ENCODE measurements around the gene MVB12B. TPM values are rescaled to one million over a fixed set of nuclear protein-coding genes. Genes with fewer than 3 reads are reported as not detected.

Gene MVB12B
- total RNA-seq, 1 donor from 2014 or later: 22.2 TPM

DNA sequence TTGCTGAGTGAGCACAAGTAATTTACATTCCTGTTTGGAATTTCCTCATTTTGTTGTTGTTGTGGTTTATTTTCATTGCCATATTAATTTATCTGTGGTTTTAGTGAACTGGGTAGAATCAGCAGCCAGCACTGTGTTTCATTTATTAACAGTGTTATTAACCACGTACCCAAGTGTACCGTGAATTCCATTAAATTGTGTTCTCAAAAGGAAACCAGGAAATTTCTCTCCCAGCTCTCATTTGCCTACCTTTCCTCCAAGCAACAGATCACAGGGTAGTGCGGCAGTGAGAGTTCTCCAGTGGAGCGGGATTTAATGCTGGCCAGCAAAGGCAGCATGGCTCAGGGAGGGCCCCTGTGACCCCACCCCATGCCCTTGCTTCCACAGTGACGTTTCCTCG is 54.6 kb downstream of the MVB12B start:
- no peak for DNase-seq (ENCODE audit: low spot score)

DNA sequence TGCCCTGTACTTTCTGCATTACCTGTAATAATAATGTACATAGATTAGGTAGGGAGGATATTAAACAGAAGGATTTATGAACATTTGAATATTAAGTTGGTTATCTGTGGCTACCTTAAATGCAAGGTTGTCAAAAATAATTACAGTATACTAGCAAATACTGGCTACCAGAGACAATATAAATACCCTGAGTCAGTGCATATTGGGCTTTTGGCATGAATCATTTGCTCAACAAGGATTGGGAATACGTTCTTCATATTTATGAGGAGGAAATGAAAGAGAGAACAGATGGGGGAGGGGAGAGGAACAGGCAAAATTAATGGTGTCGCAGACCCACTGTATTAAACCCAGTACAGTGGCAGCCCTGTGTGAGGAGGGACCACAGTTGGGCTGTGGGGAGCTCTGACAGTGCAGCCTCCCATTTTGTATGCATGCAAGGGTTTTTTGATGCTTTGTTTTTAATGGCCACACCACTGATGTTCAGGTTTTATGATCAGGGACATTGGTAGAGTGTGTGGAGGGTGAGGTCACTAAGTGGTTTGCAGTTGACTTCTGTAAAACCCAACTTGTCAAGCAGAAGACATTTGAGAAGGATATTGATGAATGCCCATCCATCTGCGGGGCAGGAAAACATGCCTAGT is 56.9 kb downstream of the MVB12B start:
- DNase-seq (ENCODE audit: low spot score): no peak

DNA sequence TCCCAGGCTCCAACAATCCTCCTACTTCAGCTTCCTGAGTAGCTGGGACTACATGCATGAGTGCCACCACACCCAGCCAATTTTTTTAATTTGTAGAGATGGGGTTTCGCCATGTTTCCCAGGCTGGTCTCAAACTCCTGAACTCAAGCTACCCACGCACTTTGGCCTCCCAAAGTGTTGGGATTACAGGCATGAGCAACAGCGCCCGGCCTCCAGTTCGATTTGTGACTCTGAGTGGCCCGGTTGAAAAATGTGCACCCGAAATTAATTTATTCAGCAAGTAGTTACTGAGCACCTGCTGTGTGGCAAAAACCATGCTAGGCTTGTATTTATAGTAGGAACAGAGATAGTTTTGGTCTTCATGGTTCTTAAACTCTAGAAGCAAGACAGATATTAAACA is 58.3 kb downstream of the MVB12B start:
- DNase-seq (ENCODE audit: low spot score): no peak

DNA sequence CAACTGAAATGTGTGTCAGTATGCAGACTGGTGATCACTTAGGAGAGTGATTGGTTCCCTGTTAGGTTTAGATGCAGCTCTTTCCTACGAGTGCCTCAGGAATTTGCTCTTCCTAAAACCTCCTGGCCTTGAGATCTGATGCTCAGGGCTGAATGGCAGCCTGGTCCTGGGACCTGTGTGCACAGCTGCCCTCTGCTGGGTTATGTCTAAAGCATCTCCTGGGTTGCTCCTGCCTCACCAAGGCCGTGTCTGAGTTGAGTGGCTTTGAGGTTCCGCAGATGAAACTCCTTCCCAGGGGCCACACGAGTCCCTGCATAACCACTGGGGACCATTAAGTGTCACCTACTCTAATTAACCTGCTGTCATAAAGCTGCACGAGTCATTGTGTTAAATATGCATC is 59.5 kb downstream of the MVB12B start:
- DNase-seq (ENCODE audit: low spot score): no peak

- no peak for DNase-seq (ENCODE audit: low spot score)
Observed at GRCh38 chr9:126386776-126387175, 60.1 kb downstream of the MVB12B start.

- DNase-seq (ENCODE audit: low spot score): no peak
Observed at GRCh38 chr9:126388964-126389708, 62.5 kb downstream of the MVB12B start.

- DNase-seq (ENCODE audit: low spot score): no peak
Observed at GRCh38 chr9:126389992-126390391, 63.4 kb downstream of the MVB12B start.

DNA sequence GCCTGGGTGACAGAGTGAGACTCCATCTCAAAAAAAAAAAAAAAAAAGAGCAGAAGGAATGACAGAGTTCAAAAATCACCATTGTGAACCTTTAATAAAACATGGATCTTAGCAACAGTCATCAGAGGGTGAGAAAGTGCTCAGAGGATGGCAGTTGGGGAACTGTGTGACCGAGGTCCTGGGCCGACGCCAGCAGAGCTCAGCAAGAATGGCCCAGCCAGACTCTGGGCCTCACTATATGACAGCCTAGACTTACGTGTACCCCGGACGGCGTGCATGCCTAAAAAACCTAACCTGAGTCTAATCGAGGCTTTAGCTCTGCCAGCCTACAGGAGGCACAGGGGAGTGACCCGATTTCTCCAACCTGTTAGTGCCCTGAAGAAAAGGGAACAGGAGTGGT is 64.3 kb downstream of the MVB12B start:
- no peak for DNase-seq (ENCODE audit: low spot score)

DNA sequence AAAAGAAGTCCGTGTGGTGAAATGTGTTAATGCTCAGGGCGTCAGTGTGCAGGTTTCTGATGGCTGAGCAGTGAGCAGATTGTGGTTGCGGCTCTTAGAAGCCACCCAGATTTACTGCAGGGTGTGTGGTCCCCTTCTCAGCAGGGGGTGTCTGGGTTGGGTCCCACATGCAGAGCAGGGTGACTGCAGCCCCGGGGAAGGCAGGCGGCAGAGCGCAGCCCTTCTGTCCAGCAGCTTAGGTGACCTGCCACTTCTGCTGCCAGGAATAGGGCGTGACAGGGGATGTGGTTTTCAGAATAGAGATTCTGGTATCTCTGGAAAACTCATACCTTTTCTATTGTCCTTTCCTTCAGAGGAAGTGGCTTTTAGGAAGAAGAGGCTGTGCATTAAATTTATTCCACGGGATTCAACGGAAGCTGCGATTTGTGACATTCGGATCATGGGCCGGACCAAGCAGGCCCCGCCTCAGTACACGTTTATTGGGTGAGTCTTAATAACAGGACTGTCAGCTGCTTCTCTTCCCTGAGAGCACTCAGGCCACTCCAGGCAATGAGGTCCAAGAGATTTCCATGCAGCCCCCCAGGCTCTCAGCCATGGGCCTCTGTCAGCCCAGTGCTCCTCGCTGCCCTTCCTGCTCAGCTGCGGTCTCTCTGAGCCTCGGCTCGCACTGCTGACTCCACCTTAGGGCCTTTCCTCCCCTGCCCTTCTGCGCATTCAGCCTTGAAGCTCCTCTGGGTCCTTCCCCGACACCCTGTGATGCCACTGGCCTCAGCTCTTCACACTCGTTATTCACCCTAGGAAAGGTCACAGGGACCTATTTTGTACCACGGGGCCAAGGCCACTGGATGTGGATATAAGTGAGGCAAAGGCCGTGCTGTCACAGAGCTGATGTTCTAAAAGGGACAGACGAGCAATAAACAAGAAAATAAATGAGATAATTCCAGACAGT is 65.4 kb downstream of the MVB12B start:
- no peak for DNase-seq (ENCODE audit: low spot score)

DNA sequence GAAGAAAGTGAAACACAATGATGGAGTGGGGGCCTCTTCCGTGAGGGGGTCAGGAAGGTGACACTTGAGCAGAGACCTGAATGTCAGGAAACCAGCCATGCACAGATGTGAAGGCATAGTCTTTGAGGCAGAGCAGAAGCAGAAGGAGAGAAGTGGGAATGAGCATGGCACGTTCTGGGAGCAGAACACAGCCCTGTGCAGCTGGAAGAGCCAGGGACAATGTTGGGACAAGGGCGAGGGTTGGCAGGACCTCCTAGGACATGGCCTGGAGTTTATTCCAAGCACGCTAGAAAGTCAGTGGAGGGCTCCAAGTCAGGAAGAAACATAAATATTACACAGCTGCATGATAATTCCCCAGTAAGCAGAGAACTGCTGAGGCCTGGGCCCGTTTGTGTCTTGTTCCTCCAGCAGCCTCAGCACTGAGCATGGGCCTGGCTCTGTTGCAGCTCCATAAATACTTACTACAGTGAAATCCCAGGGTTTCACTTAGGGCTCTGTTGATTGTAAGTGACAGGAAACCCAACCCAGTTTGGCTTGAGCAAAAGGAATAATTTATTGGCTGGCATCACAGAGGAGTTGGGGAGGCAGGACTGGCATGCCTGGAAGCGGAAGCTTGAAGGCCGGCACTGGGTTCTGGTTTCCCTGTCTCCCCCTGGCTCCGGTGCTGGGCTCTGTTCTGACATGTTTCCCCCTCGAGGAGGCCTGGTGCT is 66.2 kb downstream of the MVB12B start:
- DNase-seq (ENCODE audit: low spot score): no peak

- no peak for DNase-seq (ENCODE audit: low spot score)
Observed at GRCh38 chr9:126393876-126394275, 67.2 kb downstream of the MVB12B start.

- no peak for DNase-seq (ENCODE audit: low spot score)
Observed at GRCh38 chr9:126394802-126395201, 68.2 kb downstream of the MVB12B start.

DNA sequence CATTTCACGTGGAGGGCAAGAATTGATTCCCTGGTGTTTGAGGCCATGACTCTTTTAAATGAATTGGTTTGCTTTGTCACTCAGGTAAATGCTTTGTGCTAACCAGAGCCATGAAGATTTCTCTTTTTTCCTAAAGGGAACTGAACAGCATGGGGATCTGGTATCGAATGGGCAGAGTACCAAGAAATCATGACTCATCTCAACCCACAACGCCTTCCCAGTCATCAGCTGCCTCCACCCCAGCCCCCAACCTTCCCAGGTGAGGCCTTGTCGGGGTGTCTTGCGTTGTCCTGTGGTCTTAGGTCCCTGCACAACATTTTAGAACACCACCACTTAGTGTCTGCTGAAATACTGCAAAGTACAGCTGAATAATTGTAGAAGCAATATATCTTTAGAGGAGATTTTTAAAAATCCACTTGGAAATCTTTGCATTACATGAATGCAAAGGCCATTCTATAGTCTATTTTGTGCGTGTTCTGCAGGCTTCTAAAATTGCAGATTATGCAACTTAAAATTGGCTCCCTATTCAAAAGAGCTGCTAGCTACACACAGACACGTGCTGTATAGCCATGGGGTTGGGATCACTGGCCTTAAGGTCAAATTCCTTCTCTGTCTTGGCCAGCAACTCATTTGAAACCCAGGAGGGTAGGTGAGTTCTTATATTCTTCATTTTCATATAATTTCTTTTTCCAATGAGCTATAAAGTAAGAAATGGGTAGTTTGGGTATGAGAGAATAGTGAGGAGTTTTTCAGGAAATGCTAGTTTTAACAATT is 69.0 kb downstream of the MVB12B start:
- no peak for DNase-seq (ENCODE audit: low spot score)

- DNase-seq (ENCODE audit: low spot score): no peak
Observed at GRCh38 chr9:126397056-126397455, 70.4 kb downstream of the MVB12B start.

GRCh38 chr9:126398403-126399058 is 71.9 kb downstream of the MVB12B start:
- peak; percentile 95 for DNase-seq (ENCODE audit: low spot score)

- no peak for DNase-seq (ENCODE audit: low spot score)
Observed at GRCh38 chr9:126399251-126399650, 72.6 kb downstream of the MVB12B start.

DNA sequence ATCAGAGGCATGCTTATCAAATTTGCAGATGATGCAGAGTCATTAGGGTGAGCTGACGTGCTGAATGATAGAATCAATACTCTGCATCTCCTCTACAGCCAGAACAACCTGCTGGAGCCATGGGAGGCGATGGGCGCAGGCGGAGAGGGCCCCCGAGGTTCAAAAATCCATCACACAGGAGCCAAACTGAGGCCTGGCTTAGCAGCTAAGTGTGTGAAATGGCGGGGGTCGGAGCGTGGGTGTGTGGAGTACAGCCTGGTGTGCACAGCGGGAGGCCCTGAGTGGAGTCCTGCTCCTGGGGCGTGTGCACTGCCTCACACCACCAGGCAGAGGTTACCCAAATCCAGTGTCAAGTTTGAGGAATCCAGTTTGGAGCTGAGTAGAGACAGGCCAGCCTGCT is 73.2 kb downstream of the MVB12B start:
- DNase-seq (ENCODE audit: low spot score): no peak

DNA sequence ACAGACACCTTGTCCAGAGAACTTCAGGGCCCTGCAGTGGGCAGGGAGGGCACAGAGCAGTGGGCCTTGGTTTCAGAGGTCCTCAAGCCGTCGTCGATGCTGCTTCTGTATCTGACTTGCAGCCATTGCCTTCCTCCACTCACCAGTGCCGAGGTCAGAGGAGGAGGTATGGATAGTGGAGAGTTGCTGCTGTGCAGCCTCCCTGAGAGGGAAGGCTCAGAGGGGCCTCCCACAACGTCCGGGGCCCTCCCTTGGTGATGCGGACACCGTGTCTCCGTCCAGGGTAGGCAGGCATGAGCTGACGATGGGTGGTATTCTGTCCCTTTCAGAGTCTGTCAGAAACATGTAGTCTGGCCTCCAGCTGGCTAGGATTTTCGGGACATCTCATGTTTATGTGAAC is 73.9 kb downstream of the MVB12B start:
- no peak for DNase-seq (ENCODE audit: low spot score)

DNA sequence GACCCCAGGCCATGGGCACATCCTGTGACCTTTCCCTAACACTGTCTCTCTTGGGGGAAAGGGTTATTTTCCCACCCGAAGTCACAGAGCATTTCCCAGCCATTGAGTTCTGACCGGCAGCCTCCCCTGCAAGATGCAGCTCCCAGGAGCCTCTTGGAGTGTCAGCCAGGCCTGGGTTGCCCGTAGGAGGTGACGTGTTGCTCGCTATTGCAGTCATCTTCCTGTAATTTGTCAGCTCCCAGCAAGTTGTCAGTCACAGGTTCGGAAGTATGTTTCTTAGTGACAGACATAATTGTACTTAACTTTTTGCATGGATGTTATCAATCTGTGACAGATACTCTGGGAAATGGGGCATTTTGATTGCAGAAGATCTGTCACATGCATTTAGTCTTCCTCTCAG is 74.5 kb downstream of the MVB12B start:
- DNase-seq (ENCODE audit: low spot score): no peak

DNA sequence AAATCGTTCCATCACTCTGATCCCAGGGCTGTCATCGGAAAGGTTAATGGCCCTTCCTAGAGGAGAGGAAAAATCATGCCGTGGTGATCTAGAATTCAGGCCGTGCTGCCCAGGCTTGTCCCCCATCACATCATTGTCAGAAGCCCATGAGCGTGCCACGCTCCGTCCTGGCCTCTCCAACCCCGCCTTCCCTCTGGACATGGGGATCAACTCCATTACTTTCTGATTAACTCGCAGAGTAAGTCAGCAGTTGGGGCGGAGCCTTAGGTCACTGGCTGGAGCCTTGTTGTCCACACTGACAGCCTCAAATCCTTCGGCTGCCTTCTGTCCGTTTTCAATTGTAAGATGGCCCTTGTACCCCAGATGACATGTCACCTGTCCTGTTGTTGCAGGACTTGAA is 75.0 kb downstream of the MVB12B start:
- DNase-seq (ENCODE audit: low spot score): no peak

All from mesenteric fat pad (tissue), 1 donor.